Stimulated activated CD8-positive, alpha-beta memory T cell treated with anti-CD3 and anti-CD28 coated beads, Interleukin-12 subunit alpha, Interleukin-12 subunit beta, amount 100 ng/mL, for 1 hour (primary cell): Measurements from ENCODE around the gene MAP6.
"Not testable (repeated sequence)": the region's sequence is repeated elsewhere in the genome, so short reads cannot be mapped to it uniquely, and the experiment has no call there.

Experiments used
- DNase-seq: peaks from one replicate; pipeline ENCODE4 v3.0.0-alpha.2; 2020; ENCODE audit warnings: low read depth

The MAP6 gene

GRCh38 chr11:75668451-75669297 is at the start of gene MAP6:
Gene MAP6 (minus strand): TSS chr11:75669038. CDS start chr11:75668369, 669 bp downstream.
- no peak for DNase-seq

GRCh38 chr11:75717608-75718418 is 49.0 kb upstream of the MAP6 start, which contains the start of gene MOGAT2:
Gene MOGAT2 (plus strand): TSS chr11:75717838. CDS start chr11:75717889, 51 bp downstream.
- DNase-seq = no peak

- no peak for DNase-seq
Observed at GRCh38 chr11:75716659-75717058, 47.8 kb upstream of the MAP6 start.

- DNase-seq = no peak
Observed at GRCh38 chr11:75715688-75716087, 46.9 kb upstream of the MAP6 start.

GRCh38 chr11:75714211-75714610 is 45.4 kb upstream of the MAP6 start:
- DNase-seq = no peak

- peak; percentile 41 for DNase-seq
Observed at GRCh38 chr11:75706260-75706729, 37.5 kb upstream of the MAP6 start.

GRCh38 chr11:75705541-75705940 is 36.7 kb upstream of the MAP6 start:
- DNase-seq = no peak

GRCh38 chr11:75703695-75704237 is 34.9 kb upstream of the MAP6 start:
- DNase-seq = no peak

GRCh38 chr11:75700940-75701339 is 32.1 kb upstream of the MAP6 start:
- no peak for DNase-seq

GRCh38 chr11:75697906-75698581 is 29.2 kb upstream of the MAP6 start:
- DNase-seq = no peak

- DNase-seq = no peak
Observed at GRCh38 chr11:75691804-75692203, 23.0 kb upstream of the MAP6 start.

- DNase-seq = no peak
Observed at GRCh38 chr11:75689863-75690609, 21.2 kb upstream of the MAP6 start.

- DNase-seq = not testable (repeated sequence)
Observed at GRCh38 chr11:75683856-75684255, 15.0 kb upstream of the MAP6 start.

- no peak for DNase-seq
Observed at GRCh38 chr11:75679566-75679965, 10.7 kb upstream of the MAP6 start.

GRCh38 chr11:75678620-75679259 is 9.9 kb upstream of the MAP6 start:
- DNase-seq = no peak

- no peak for DNase-seq
Observed at GRCh38 chr11:75677909-75678308, 9.1 kb upstream of the MAP6 start.

- DNase-seq = no peak
Observed at GRCh38 chr11:75677275-75677674, 8.4 kb upstream of the MAP6 start.

- DNase-seq = no peak
Observed at GRCh38 chr11:75673977-75674582, 5.2 kb upstream of the MAP6 start.

- no peak for DNase-seq
Observed at GRCh38 chr11:75667831-75668450, 897 bp downstream of the MAP6 start.
